ENCODE measurements around the gene DFFB.

DFFB gene

GRCh38 chr1:3814771-3815561 is 42.3 kb upstream of the DFFB start:
- H3K4me3 ChIP-seq (ENCODE audit: low read depth, low read length) = no peak overlapping the region
- no peak for TF ChIP-seq CTCF (IDR thresholded peaks at IDR 0.05; ENCODE audit: insufficient read depth, low read length, missing control alignments)
- ChIA-PET POLR2A (no interaction called here), CTCF (interaction anchor here (1.9 kb wide), 1 partner anchor 10 kb away, joined by 4 read pairs; no protein-coding TSS in a partner anchor)
- no peak for DNase-seq (ENCODE audit: low read depth, low spot score)

GRCh38 chr1:3816331-3817137 is 40.7 kb upstream of the DFFB start:
- no peak for TF ChIP-seq CTCF (IDR thresholded peaks at IDR 0.05; ENCODE audit: insufficient read depth, low read length, missing control alignments)
- ChIA-PET POLR2A (no interaction called here), CTCF (interaction anchor here (1.9 kb wide), 1 partner anchor 12 kb away, joined by 4 read pairs; no protein-coding TSS in a partner anchor)
- no peak overlapping the region for H3K4me3 ChIP-seq (ENCODE audit: low read depth, low read length)
- no peak for DNase-seq (ENCODE audit: low read depth, low spot score)

GRCh38 chr1:3817138-3817740 is 40.0 kb upstream of the DFFB start:
- ChIA-PET CTCF (interaction anchor here (1.9 kb wide), 1 partner anchor 12 kb away, joined by 4 read pairs; no protein-coding TSS in a partner anchor), POLR2A (no interaction called here)
- TF ChIP-seq CTCF (IDR thresholded peaks at IDR 0.05; ENCODE audit: insufficient read depth, low read length, missing control alignments) = no peak
- no peak for DNase-seq (ENCODE audit: low read depth, low spot score)
- no peak overlapping the region for H3K4me3 ChIP-seq (ENCODE audit: low read depth, low read length)

GRCh38 chr1:3817821-3818597 is 39.3 kb upstream of the DFFB start:
- ChIA-PET POLR2A (no interaction called here), CTCF (interaction anchor here (1.2 to 1.5 kb wide), 2 partner anchors 16 to 22 kb away, joined by 3 to 4 read pairs; partner anchors contain the start of gene LRRC47)

GRCh38 chr1:3819771-3820200 is 37.5 kb upstream of the DFFB start:
- POLR2A ChIA-PET = no interaction called here
- DNase-seq (ENCODE audit: low read depth, low spot score) = no peak
- TF ChIP-seq CTCF (IDR thresholded peaks at IDR 0.05; ENCODE audit: insufficient read depth, low read length, missing control alignments) = no peak
- H3K4me3 ChIP-seq (ENCODE audit: low read depth, low read length) = no peak overlapping the region
- CTCF ChIA-PET = no interaction called here

More at GRCh38 chr1:3817821-3818597, 39.3 kb upstream of the DFFB start:
- no peak for DNase-seq (ENCODE audit: low read depth, low spot score)
- no peak overlapping the region for H3K4me3 ChIP-seq (ENCODE audit: low read depth, low read length)
- TF ChIP-seq CTCF (IDR thresholded peaks at IDR 0.05; ENCODE audit: insufficient read depth, low read length, missing control alignments) = no peak
